Gastroesophageal sphincter (tissue), 2 donors: ENCODE results near the gene SYTL3.

Source experiments
- EP300 ChIP-seq: sonication (generic); formaldehyde crosslinking; IDR thresholded peaks from one replicate; pipeline ENCODE4 v1.6.1; 2017; ENCODE audit warnings: antibody characterized with exemption, mild to moderate bottlenecking
- POLR2A ChIP-seq, 2 donors: fragments of 450-650 bp; IDR thresholded peaks; one replicate each; pipeline ENCODE4 v1.6.1; 2017; ENCODE audit warnings: antibody characterized with exemption in 2 of 2, mild to moderate bottlenecking in 2 of 2, moderate library complexity in 1 of 2

DNA sequence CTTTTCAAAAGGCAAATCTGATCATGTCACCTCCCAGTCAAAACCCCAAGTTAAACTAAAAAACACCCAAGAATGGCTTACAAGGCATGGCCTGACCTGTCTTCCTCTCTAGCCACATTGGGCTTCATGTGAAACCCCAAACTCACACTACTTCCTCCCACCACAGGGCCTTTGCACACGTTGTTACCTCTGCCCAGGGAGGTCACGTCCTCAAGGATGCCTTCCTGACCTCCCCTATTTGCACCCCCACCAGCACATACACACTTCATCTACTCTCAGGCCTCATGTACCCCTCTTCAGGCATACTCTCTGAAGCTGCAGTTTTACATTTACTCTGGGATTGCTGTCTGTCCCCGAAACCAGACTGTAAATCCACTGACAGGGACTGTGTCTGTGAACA lies 163.2 kb downstream of the SYTL3 start:
- TF ChIP-seq POLR2A (IDR thresholded peaks at IDR 0.05) (no peak), EP300 (no peak)
